ENCODE data around the gene MAP3K1.

Gene MAP3K1

GRCh38 chr5:56910210-56910965 lies 95.0 kb downstream of the MAP3K1 start:
- DNase-seq = peak; percentile 62

GRCh38 chr5:56913766-56914165 lies 98.4 kb downstream of the MAP3K1 start:
- DNase-seq = no peak

GRCh38 chr5:56914678-56915077 lies 99.3 kb downstream of the MAP3K1 start:
- DNase-seq = no peak

- DNase-seq = no peak
Measured at GRCh38 chr5:56917534-56917933, 102.2 kb downstream of the MAP3K1 start.

- DNase-seq = no peak
Measured at GRCh38 chr5:56918054-56918453, 102.7 kb downstream of the MAP3K1 start.

- no peak for DNase-seq
Measured at GRCh38 chr5:56919942-56920662, 104.8 kb downstream of the MAP3K1 start.

GRCh38 chr5:56922922-56923321 lies 107.6 kb downstream of the MAP3K1 start:
- no peak for DNase-seq

- DNase-seq = no peak
Measured at GRCh38 chr5:56934325-56934724, 119.0 kb downstream of the MAP3K1 start.

- no peak for DNase-seq
Measured at GRCh38 chr5:56938858-56939257, 123.5 kb downstream of the MAP3K1 start.

- no peak for DNase-seq
Measured at GRCh38 chr5:56941981-56942380, 126.6 kb downstream of the MAP3K1 start.
